Skin of body (tissue), 2 donors: Measurements from ENCODE around the gene NCOA7. TPM values are rescaled to one million over a fixed set of nuclear protein-coding genes. Genes with fewer than 3 reads are reported as not detected.
"Not testable (repeated sequence)": the region's sequence is repeated elsewhere in the genome, so short reads cannot be mapped to it uniquely, and the experiment has no call there.

Source experiments
- DNase-seq: peaks from one replicate; lab custom pipeline; 2025; lab: John Stamatoyannopoulos, UW
- total RNA-seq: library from RNA; depleted of rRNA; stranded (reverse); fragments of >200 nt; gene quantifications from one replicate; pipeline ENCODE4 v1.2.3, GENCODE V29; 2014

The NCOA7 gene
- total RNA-seq, 1 donor from 2014 or later: 30.8 TPM

GRCh38 chr6:125944896-125945295, 154.1 kb downstream of the NCOA7 start:
- DNase-seq: no peak

GRCh38 chr6:125945378-125946141, 154.8 kb downstream of the NCOA7 start:
- DNase-seq: no peak

DNA sequence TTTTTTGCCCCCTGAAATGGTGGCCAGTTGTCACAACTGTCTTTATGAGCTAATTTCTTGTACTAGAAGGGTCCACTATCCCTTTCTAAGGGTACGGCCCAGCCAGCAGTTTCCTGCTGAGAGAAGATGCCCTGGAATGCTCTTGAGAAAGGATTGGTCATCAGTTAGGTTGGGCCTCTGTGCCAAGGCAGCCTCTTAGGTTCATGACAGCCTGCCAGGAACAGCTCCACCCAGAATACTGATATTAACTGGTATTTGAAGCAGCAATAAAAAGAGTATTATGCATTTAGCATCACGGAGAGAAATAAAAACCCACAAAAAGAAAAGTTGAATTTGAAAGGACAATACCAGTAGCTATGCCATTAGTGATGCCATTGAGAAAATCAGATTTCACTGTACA, 156.9 kb downstream of the NCOA7 start:
- no peak for DNase-seq

- DNase-seq: no peak
These were observed 157.7 kb downstream of the NCOA7 start for GRCh38 chr6:125948455-125948854.

DNA sequence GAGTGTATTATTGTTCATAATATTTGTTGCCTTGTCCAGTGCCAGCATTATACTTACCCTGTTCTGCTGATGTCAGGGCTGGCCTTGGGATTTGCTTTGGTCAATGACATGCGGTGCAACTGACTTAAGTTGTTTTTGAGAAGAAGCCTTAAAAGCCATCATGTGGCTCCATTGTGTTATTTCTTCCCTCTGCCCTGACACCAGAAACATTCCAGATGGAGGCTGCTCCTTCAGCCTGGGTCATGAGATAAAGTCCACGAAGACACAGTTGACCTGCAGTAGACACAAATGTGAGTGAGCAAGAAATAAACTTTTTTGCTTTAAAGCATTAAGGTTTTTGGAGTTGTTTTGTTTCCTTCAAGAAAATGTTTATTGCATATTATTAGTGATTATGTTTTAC, 158.3 kb downstream of the NCOA7 start:
- DNase-seq: no peak

GRCh38 chr6:125950293-125950692, 159.5 kb downstream of the NCOA7 start:
- no peak for DNase-seq

DNA sequence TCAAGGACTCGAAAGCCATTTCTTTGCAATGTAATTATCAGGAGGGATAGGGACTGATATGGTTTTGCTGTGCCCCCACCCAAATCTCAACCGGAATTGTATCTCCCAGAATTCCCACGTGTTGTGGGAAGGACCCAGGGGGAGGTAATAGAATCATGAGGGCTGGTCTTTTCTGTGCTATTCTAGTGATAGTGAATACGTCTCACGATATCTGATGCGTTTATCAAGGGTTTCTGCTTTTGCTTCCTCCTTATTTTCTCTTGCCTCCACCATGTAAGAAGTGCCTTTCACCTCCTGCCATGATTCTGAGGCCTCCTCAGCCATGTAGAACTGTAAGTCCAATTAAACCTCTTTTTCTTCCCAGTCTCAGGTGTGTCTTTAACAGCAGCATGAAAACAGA, 160.0 kb downstream of the NCOA7 start:
- not testable (repeated sequence) for DNase-seq

DNA sequence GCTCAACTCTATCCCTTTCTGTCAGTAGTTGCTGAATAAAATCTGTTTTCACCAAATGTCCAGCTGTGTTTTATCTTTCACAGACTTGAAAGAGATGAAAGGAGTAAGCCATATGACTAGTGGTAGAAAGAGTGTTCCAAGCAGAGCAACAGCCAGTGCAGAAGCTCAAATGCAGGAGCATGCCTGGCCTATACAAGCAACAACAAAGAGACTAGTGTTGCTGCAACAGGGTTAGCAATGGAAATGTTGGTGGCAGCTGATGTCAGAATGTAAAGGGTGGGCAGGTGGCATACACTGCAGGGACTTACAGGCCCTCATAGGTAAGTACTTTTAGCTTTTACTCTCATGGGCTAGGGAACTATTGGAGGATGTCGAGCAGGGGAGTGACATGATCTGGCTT, 160.6 kb downstream of the NCOA7 start:
- DNase-seq: no peak

DNA sequence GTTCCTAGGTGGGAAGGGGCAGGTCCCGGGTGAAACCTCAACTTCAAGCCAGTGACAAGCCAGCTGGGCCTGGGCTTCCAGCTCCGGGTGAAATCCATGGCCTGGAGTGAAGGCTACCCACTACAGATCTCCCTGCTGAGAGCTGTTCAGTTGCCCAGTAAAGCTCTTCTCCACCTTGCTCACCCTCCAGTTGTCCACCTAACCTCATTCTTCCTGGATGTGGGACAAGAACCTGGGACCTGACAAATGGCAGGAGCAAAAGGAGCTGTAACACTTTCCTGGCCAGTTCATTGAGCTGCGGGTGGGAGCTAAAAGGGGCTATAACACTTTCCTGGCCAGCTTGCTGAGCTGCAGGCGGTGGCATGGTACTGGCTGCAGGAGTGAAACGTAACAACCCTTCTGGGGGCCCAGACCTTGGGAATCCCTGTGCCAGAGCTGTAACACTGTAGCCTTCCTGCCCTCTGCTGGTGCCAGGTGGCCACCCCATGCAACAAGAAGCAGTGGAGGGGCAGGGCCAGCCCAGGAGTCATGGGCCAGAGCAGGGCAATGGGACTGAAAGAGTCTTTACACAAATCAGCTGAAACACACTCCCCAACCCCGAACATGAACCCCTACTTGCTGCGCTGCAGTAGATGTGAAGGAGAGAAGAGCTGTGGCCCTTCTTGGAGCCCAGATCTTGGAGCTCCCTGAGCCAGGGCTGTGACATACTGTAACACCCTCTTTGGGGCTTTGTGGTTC, 162.2 kb downstream of the NCOA7 start:
- DNase-seq: no peak

GRCh38 chr6:125953502-125953875, 162.7 kb downstream of the NCOA7 start:
- DNase-seq: no peak

DNA sequence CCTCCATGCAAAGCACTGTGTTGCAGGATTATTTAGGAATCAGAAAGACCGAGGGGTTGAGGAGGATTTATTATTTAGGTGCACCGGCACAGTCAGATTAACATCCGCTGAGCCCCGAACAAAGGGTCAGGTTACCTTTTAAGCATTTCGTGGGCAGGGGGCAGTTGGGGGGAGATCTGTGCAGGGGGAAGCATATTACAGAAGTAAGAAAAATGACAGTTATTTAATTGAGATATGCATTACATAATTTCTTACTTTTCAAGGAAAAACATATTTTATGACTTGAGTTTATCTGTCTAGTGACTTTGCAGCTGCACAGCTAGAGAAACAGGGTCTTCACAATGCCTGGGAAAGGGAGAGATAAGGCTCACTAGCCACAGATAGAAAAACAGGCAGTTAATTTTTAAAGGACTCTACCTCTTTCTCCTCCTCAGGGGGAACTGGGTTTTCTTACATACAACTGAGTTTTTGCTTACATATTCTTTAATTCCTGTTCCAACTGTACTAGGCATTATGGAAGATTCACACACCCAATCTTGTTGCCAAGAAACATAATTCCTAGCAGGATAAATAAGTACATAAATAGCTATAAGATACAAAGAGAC, 164.1 kb downstream of the NCOA7 start:
- no peak for DNase-seq

GRCh38 chr6:125955973-125956372, 165.2 kb downstream of the NCOA7 start:
- no peak for DNase-seq

DNA sequence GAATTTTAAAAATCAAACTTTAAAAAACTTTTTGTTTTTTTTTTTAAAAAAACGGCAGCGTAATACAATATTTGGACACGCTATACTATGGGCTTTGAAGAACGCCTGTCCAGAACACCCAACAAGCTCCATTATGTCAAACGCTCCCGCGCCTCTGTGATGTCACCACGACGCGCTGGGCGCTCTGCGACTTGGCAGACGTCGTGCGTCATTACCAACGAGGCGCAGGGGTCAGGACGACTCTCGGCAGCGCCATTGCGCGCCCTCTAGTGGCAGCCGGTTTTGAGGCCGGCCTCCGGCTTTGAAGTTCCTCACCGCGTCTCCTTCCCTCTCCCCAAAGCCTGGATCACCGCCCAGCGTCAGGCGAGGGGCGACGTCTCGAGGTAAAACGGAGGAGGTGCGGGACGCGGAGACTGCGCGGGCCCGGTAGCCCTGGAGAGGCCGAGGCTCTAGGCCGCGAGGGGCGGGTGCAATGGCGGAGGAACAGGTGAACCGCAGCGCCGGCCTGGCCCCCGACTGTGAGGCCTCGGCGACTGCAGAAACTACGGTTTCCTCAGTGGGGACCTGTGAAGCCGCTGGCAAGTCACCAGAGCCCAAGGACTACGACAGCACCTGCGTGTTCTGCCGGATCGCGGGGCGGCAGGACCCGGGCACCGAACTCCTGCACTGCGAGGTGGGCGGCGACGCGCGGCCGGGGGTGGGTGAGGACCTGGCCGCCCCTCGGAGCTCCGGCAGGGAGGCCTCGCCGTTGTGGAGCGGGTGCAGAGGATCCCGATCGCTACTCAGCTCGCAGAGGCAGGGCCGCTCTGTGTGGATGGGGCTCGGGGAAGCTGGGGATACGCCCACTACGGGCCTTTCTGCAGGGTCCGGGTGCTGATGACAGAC, 166.0 kb downstream of the NCOA7 start, which contains the start of gene HINT3:
Gene HINT3, plus strand, starts transcription at position 265 of the 885 bp plus-strand sequence. Its CDS starts 208 bp downstream, at position 473.
- DNase-seq: peak; percentile 96

GRCh38 chr6:125957391-125957693, 166.6 kb downstream of the NCOA7 start:
- no peak for DNase-seq

DNA sequence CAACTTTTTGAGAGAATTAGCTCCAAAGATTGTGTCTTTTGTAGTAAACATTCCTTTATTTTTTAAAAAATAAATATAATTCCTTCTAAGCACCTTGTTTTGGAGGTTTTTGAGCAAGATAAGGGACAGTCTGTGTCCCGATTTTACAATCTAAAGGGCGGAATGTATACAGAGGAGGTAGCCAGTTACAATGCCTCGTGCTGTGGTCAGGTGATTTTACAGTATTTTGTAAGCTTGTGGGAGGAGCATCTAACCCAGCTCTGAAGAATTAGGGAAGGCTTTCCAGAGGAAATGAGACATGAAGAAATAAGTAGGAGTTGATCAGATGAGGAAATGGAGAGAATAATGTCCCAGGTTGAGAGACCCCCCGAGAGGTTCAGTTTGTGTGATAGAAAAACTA, 167.1 kb downstream of the NCOA7 start:
- no peak for DNase-seq

- no peak for DNase-seq
These were observed 168.3 kb downstream of the NCOA7 start for GRCh38 chr6:125959041-125959440.

- no peak for DNase-seq
These were observed 170.4 kb downstream of the NCOA7 start for GRCh38 chr6:125961117-125961516.

GRCh38 chr6:125962900-125963497, 172.2 kb downstream of the NCOA7 start:
- no peak for DNase-seq

- DNase-seq: no peak
These were observed 173.1 kb downstream of the NCOA7 start for GRCh38 chr6:125963817-125964216.

- no peak for DNase-seq
These were observed 175.8 kb downstream of the NCOA7 start for GRCh38 chr6:125966569-125966968.

DNA sequence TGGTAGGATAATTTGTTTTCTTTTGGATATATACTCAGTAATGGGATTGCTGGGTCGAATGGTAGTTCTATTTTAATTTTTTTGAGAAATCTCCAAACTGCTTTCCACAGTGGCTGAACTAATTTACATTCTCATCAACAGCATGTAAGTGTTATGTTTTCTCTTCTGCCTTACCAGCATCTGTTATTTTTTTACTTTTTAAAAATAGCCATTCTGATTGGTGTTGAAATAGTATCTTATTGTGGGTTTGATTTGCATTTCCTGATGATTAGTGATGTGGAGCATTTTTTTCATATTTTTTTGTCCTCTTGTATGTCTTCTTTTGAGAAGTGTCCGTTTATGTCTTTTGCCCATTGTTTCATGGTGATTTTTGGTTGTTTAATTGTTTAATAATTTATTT, 177.7 kb downstream of the NCOA7 start:
- DNase-seq: no peak
